Gastrocnemius medialis (tissue), 4 donors: ENCODE measurements around the gene TSPAN9. TPM values are rescaled to one million over a fixed set of nuclear protein-coding genes. Genes with fewer than 3 reads are reported as not detected.

Source experiments
- ATAC-seq, 2 donors: fragments of 150-250 bp; one replicate each; pipeline ENCODE4 v1.9.1; 2016
- DNase-seq, 2 donors: peaks; one replicate each; pipeline ENCODE4 v3.0.0-alpha.2; 2019
- H3K27ac ChIP-seq, 4 donors: fragments of 200-600 bp; sonication (generic); 1 replicate in 1 of 4; 2 replicates in 3 of 4; pipeline ENCODE4 v1.5.1; 2016 to 2018; ENCODE audit warnings: mild to moderate bottlenecking in 2 of 4, moderate library complexity in 1 of 4
- H3K27me3 ChIP-seq, 3 donors: fragments of 200-600 bp; sonication (generic) in 2 of 3; 1 replicate in 1 of 3; 2 replicates in 2 of 3; pipeline versions ENCODE4 v1.5.1 to v1.6.0; 2016 to 2019; ENCODE audit warnings: mild to moderate bottlenecking in 1 of 3, moderate library complexity in 1 of 3
- H3K36me3 ChIP-seq, 2 donors: fragments of 200-600 bp; sonication (generic) in 1 of 2; one replicate each; pipeline ENCODE4 v1.5.1; 2017 to 2018
- H3K4me1 ChIP-seq, 2 donors: fragments of 200-600 bp; sonication (generic) in 1 of 2; one replicate each; pipeline ENCODE4 v1.5.1; 2016 to 2017; ENCODE audit warnings: mild to moderate bottlenecking in 2 of 2
- H3K4me3 ChIP-seq, 4 donors: fragments of 200-600 bp; sonication (generic) in 3 of 4; 1 replicate in 1 of 4; 2 replicates in 3 of 4; pipeline ENCODE4 v1.5.1; 2016 to 2019; ENCODE audit warnings: mild to moderate bottlenecking in 2 of 4
- H3K9me3 ChIP-seq, 3 donors: fragments of 200-600 bp; sonication (generic) in 2 of 3; 1 replicate in 1 of 3; 2 replicates in 2 of 3; pipeline ENCODE4 v1.5.1; 2016 to 2019
- POLR2A ChIP-seq, 2 donors: fragments of 450-650 bp; IDR thresholded peaks; one replicate each; pipeline ENCODE4 v1.6.1; 2017; ENCODE audit warnings: antibody characterized with exemption in 2 of 2, mild to moderate bottlenecking in 2 of 2, moderate library complexity in 2 of 2
- in situ Hi-C, 4 donors: fragments of 200-750 bp; cut with MboI; loops; one replicate each; pipeline versions ENCODE4 v1.15.0 to v1.8.0; 2017; ENCODE audit warnings: low sequenced_read_pairs in 4 of 4
- intact Hi-C: fragments of 100-400 bp; cut with DNase I; formaldehyde crosslinking; loops from one replicate; pipeline ENCODE4 v1.15.1; 2023; ENCODE audit warnings: low total_unique reads
- total RNA-seq, 4 donors: library from RNA; depleted of rRNA; stranded (reverse); fragments of >200 nt; gene quantifications; one replicate each; pipeline versions ENCODE4 v1.1.0 to v1.2.3, GENCODE V29; 2016
- TF ChIP-seq, protein P1 (sequence below), 5 experiments: fragments of 450-650 bp in 3 of 5; fragments of 200-600 bp in 2 of 5; sonication (generic) in 2 of 5; IDR thresholded peaks in 4 of 5; conservative IDR thresholded peaks in 1 of 5; 1 replicate in 4 of 5; 2 replicates in 1 of 5; pipeline ENCODE4 v1.5.1; 2016 to 2019; ENCODE audit warnings: antibody characterized with exemption in 5 of 5, mild to moderate bottlenecking in 3 of 5, moderate library complexity in 3 of 5

TSPAN9 gene
- total RNA-seq, 4 donors from 2014 or later, result 4.7 to 9.4 (median 7.4) TPM

DNA sequence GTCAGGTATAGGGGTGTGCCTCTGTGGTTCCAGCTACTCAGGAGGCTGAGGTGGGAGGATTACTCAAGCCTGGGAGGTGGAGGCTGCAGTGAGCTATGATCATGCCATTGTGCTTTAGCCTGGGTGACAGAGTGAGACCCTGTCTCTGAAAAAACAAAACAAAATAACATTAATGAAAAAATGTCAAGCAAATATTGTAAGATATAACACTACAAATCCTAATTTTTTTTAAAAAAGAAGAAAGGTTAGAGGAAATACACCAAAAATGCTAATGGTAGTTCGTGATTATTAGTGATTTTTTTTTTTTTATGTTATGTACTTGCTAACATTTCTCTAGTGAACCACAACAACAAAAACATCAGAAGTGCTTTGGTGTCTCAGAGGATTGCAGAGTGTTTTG, 47.7 kb downstream of the TSPAN9 start:
- DNase-seq (no peak), ATAC-seq (no peak)
- Histone ChIP-seq H3K9me3 (no peaks in the 10 kb centered on the region), H3K36me3 (no peaks in the 10 kb centered on the region), H3K27me3 (no peaks in the 10 kb centered on the region), H3K27ac (no peak overlapping the region), H3K4me3 (no peak overlapping the region), H3K4me1 (peaks cover 33 to 36% of the 10 kb centered on the region in 2 donors)
- TF ChIP-seq, protein P1, sequence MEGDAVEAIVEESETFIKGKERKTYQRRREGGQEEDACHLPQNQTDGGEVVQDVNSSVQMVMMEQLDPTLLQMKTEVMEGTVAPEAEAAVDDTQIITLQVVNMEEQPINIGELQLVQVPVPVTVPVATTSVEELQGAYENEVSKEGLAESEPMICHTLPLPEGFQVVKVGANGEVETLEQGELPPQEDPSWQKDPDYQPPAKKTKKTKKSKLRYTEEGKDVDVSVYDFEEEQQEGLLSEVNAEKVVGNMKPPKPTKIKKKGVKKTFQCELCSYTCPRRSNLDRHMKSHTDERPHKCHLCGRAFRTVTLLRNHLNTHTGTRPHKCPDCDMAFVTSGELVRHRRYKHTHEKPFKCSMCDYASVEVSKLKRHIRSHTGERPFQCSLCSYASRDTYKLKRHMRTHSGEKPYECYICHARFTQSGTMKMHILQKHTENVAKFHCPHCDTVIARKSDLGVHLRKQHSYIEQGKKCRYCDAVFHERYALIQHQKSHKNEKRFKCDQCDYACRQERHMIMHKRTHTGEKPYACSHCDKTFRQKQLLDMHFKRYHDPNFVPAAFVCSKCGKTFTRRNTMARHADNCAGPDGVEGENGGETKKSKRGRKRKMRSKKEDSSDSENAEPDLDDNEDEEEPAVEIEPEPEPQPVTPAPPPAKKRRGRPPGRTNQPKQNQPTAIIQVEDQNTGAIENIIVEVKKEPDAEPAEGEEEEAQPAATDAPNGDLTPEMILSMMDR (IDR thresholded peaks at IDR 0.05 in 4 of 5, conservative IDR thresholded peaks at IDR 0.05 in 1 of 5), result no peak
- TF ChIP-seq POLR2A (IDR thresholded peaks at IDR 0.05), result no peak
- intact Hi-C loops, result no loop called here
- in situ Hi-C loops, result loop anchor here in 1 of 4 donors (25.0 kb wide), 1 partner anchor 662 kb away; no protein-coding TSS in a partner anchor

DNA sequence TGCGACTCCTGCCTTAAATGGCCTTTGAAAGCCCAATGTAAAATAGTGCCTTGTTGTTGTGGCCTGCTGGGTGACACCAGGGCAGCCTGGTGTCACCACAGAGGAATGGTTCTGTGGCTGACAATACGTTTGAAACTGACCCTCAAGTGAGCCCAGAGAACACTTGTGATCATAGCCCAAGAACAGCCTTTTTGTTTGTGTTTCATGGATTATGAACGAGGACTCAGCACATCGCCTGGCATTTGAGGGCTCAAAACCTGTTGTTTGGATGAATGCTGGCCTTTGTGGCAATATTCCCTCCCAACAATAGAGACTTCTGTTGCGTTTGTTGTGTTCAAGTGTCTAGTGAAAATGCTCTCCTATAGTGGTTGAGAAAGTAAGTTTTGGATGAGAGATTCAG, 48.5 kb downstream of the TSPAN9 start:
- H3K36me3 ChIP-seq, result no peaks in the 10 kb centered on the region
- DNase-seq (no peak), ATAC-seq (no peak)
- H3K4me3 ChIP-seq, result no peak overlapping the region
- TF ChIP-seq, protein P1 (IDR thresholded peaks at IDR 0.05 in 4 of 5, conservative IDR thresholded peaks at IDR 0.05 in 1 of 5), result no peak
- no peak for TF ChIP-seq POLR2A (IDR thresholded peaks at IDR 0.05)
- no peaks in the 10 kb centered on the region for H3K9me3 ChIP-seq
- in situ Hi-C loops (loop anchor here in 1 of 4 donors (25.0 kb wide), 1 partner anchor 662 kb away; no protein-coding TSS in a partner anchor), intact Hi-C loops (no loop called here)
- no peaks in the 10 kb centered on the region for H3K27me3 ChIP-seq
- no peak overlapping the region for H3K27ac ChIP-seq
- peaks cover 32 to 35% of the 10 kb centered on the region in 2 donors for H3K4me1 ChIP-seq

DNA sequence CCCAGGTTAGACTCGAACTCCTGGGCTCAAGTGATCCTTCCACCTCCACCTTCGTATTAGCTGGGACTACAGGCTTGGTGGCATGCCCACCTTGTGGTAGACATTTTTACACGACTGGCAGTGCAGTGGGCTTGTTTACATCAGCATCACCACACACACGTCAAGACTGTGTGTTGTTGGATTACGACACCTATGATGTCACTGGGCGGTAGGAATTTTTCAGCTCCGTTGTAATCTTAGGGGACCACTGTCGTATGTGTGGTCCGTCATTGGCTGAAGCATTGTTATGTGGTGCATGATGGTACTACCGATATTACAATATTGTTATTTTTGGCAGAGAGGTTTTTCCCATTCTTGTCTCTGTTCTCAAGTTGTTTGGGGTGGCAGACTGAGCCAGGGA, 50.7 kb downstream of the TSPAN9 start:
- in situ Hi-C loops, result loop anchor here in 1 of 4 donors (25.0 kb wide), 1 partner anchor 659 kb away; no protein-coding TSS in a partner anchor
- TF ChIP-seq, protein P1 (IDR thresholded peaks at IDR 0.05 in 4 of 5, conservative IDR thresholded peaks at IDR 0.05 in 1 of 5), result no peak
- TF ChIP-seq POLR2A (IDR thresholded peaks at IDR 0.05), result no peak

DNA sequence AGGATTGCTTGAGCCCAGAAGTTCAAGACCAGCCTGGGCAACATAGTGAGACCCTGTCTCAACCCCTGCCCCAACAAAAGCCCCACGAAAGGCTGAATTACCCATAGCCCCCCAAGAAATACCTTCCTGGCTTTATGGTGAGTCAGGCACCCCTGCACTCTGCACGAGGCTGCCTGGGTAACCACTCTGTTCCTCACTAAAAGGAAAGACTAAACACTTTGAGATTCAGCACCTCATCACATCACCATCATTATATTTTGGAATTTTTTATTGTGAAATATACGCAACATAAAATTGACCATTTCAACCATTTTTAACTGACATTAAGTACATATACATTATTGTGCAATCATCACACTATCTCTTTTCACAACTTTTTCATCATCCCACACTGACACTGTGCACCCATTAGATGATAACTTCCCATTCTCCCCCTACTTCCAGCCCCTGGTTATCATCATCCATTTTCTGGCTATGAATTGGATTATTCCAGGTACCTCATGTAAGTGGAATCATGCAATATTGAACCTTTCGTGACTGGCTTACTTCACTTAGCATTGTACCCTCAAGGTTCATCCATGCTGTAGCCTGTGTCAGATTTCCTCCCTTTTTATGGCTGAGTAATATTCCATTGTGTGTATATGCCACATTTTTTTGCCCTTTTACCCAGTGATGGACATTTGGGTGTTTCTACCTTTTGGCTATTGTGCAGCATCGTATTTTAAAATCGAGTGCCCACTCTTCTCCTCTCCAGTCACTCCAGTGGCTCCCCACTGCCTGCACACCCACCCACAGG, 51.5 kb downstream of the TSPAN9 start:
- no peak overlapping the region for H3K27ac ChIP-seq
- ATAC-seq, result no peak
- H3K27me3 ChIP-seq, result no peaks in the 10 kb centered on the region
- H3K4me1 ChIP-seq, result peaks cover 27 to 35% of the 10 kb centered on the region in 2 donors
- H3K36me3 ChIP-seq, result no peaks in the 10 kb centered on the region
- no peaks in the 10 kb centered on the region for H3K9me3 ChIP-seq
- intact Hi-C loops (no loop called here), in situ Hi-C loops (loop anchor here in 1 of 4 donors (25.0 kb wide), 1 partner anchor 659 kb away; no protein-coding TSS in a partner anchor)
- DNase-seq, result no peak
- H3K4me3 ChIP-seq, result no peak overlapping the region
- TF ChIP-seq POLR2A (IDR thresholded peaks at IDR 0.05), result no peak
- TF ChIP-seq, protein P1 (IDR thresholded peaks at IDR 0.05 in 4 of 5, conservative IDR thresholded peaks at IDR 0.05 in 1 of 5), result no peak

More for the DNA sequence above, 50.7 kb downstream of the TSPAN9 start:
- Histone ChIP-seq H3K27me3 (no peaks in the 10 kb centered on the region), H3K36me3 (no peaks in the 10 kb centered on the region), H3K27ac (no peak overlapping the region), H3K9me3 (no peaks in the 10 kb centered on the region), H3K4me3 (no peak overlapping the region), H3K4me1 (peaks cover 32 to 44% of the 10 kb centered on the region in 2 donors)
- DNase-seq (no peak), ATAC-seq (no peak)
- intact Hi-C loops, result no loop called here
